Hematopoietic multipotent progenitor cell treated with erythropoietin and hydrocortisone succinate and interleukin-3 and kit ligand, for 6 days (in vitro differentiated cells): ENCODE results near the gene FAM3D.

Experiments used
- DNase-seq: peaks from one replicate; pipeline ENCODE4 v3.0.0-alpha.2; 2015

The FAM3D gene

DNA sequence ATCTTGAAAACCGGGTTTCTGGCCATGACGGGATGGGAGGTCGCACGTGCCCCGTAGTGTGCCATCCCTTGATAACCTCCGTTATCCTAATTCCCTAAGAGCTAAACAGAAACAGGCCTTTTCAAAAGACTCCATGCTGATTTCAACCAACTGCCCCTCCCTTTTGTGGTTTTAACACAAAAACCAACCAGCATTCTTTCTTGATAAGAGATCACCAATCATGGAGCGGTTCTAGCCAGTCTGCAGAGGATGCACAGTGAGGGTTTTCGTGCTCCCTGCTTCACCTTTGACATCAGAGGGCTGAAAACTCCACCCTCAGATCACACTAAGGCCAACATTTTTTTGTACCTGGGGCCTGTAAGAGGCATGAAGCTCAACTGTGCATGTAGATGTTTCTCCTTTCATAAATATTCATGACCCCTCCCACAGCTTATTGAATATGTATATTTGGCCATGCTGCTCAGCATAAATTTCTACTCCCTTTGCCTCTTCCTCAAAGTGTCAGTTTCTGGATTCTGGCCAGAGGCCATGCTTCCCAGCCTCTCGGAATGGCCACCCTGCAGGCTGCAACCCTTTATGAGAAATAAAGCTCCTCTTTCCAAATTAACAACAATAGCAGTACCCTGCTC, 41.3 kb downstream of the FAM3D start:
- DNase-seq: peak; percentile 29

DNA sequence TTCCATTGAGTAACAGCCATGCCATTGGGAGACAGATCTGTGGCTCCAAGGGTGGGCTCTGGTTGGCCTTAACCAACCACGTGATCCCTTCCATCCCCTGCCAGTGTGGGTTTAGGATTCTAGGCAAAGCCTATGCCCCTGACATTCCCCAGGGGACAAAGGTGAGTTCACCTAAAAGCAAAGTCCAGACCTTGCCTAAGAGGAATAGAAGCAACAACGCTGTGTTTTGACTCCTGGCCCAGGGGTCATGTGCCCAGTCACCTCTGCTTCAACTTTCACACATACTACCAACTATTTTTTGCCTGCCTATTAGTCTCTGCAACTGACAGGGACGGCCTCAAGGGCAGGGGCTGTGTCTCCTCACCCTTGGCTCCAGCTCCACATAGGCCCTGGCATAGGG, 42.0 kb downstream of the FAM3D start:
- DNase-seq: no peak

DNA sequence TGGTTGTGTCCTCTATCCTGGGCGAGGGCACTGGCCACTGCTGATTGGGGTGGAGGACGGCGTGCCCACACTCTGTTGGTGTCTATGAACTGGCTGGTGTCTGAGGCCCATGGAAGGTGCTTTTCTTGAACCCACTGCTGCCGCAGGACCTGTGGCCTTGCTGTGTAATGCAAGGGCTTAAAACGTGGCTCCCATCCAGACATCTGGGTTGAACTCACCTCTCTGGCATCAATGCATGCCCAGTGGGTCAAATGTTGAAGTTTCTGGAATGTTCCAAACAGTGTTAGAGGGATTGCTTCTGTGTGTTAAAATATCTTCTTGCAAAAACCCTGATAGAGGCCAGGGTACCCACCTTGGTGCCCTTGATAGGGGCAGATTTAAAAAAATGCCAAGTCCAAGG, 42.6 kb downstream of the FAM3D start:
- DNase-seq: no peak

- DNase-seq: no peak
These were observed 43.1 kb downstream of the FAM3D start for GRCh38 chr3:58623478-58623877.

GRCh38 chr3:58622892-58623291, 43.7 kb downstream of the FAM3D start:
- no peak for DNase-seq

DNA sequence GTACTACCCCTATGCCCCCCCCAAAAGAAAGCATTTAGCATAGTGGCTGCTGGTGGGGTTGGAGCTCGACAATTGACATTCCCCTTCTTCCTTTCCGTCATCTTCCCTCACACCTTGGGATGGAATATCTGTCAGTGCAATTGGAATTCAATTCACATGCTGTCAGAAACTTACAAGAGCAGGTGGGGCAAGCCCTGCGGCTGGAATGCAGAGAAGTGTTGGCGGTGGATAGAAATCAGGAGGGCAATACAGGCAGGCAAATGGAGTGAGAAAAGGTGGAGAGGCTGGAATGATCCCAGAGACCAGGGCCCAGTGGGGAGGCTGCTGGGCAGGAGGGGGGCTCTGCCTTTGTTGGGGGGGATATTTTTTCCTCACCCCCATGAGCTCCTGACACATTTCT, 44.1 kb downstream of the FAM3D start:
- no peak for DNase-seq

- DNase-seq: no peak
These were observed 45.3 kb downstream of the FAM3D start for GRCh38 chr3:58621086-58621830.

DNA sequence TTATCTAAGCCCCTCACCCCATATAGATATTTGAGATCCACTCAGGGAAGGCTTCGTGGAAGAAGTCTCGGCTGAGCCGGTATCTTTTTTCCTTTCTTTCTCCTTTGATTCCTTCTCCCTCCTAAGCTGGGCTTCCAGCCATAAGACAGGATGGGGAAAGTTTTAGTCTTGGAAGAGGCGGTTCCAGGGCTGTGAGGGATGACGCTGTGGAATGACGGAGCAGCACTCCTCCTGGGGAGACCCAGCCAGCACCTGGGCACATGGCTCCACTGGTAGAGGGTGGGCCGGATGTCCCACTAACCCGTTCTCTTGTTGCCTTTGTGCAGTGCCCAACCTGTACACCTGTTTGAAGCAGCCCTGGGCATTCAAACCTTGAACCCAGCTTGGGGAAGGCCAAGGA, 46.2 kb downstream of the FAM3D start:
- no peak for DNase-seq

DNA sequence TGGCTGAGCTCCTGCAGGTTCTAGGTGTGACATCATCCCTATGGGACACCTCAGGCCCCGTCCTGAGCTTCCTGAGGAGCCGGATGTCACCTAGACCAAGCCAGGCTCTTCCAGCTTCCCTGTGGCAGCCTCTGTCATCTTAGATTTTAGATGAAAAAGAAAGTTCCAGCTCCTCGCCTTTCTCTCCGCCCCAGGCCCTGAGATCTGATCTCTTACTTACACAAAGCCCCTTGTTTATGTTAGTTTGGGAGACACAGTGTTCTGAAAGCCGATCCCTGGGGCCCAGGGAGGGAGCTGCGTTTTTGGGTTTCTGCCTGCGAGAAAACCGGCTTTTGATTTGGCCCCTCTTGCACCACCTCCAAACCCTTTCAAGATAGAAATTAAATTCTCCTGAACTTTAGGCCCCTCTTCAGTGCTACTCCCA, 49.2 kb downstream of the FAM3D start:
- DNase-seq: no peak

DNA sequence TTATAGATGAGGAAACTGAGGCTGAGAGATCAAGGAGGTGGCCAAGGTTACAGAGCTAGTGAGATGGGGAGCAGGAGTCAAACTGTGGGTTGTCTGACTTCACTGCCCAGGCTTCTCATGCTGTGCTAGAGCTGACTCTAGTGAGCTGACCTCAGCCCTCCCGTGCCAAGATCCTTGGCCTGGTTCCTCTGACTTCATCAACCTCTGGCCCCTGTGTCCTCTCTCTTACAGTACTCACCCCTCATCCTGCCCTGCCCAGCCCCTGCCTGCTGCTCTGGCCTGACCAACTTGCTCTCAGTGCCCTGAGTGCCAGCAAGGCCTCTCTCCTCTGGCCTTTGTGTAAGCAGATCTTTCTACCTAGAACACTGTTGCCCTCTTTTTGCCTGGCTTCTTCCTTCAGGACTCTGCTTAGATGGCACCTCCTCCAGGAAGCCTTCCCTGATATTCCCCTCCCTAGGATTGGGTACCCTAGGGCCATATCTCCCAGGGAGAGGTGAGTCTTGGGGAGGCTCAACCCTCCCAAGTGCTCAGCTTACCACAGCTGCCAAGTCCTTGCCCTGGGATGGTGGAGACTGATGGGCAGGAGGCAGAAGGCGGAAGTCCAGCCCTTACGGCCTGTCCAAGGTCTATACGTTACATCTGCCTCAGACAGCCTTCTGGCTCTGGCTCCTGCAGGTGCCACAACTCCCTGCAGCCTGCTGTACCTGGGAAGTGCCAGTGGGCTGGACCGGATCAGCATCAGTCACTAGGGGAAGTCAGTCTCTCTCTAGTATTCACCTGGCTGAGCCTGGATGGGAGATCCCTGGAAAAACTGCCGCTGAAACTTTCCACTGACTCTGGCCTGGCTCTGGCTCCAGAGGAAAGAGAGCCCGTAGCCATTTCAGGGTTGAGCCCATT, 53.1 kb downstream of the FAM3D start:
- DNase-seq: no peak

GRCh38 chr3:58612830-58613229, 53.7 kb downstream of the FAM3D start:
- no peak for DNase-seq

DNA sequence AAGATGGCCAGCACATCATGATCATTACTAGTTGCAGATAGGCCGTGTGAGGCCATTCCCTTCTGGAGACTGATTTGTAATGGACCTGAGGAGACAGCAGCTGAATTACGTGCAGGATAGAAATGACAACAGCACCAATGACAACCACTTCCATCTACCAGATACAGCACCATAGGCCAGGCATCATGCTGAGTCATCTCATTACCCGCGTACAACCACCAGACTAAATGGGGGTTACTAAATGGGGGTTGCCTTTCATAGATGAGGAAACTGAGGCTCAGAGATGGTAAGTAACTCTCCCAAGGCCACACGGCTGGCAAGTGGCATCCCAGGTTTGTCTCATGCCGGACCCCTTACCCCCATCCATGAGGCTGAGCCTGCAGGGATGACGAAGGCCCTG, 56.6 kb downstream of the FAM3D start:
- no peak for DNase-seq

DNA sequence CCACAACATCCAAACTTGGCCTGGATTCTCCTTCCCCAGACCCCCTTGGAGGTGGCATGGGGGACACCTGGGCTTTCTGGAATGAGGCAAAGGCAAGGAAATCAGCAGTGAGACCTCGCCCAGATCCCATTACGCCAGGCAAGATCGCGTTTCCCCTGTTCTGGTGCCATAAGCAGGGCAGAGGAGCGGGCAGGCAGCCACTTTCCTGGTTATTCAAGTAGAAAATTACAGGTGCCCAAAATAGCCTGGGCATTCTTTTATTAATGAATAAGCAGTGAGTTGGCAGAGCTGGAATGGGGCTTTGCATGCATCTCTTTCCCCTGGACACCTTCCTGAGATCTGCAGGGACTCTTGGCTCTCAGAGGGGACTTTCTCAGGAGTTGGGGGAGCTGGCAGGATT, 57.9 kb downstream of the FAM3D start:
- no peak for DNase-seq

- no peak for DNase-seq
These were observed 58.8 kb downstream of the FAM3D start for GRCh38 chr3:58607816-58608215.

DNA sequence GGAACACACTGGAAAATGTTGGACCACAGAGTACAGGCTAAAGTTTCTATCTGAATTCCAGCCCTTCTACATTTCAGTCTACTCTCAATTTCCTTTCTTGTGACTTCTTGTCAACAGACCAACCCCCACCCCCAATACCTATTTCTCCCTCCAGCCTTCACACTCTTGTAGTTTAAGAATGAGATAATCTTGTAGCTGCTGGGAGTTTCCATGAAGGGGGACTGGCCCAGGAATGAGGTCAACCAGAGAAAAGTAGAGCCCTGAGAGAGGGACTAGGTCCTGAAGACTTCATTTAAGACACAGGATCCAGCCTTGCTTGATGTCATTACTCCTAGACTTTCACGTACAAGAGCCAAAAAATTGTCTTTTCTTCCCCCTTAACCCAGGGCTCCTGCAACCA, 59.9 kb downstream of the FAM3D start:
- no peak for DNase-seq

GRCh38 chr3:58604031-58604430, 62.5 kb downstream of the FAM3D start:
- no peak for DNase-seq

GRCh38 chr3:58603606-58604005, 63.0 kb downstream of the FAM3D start:
- DNase-seq: no peak

- DNase-seq: no peak
These were observed 68.7 kb downstream of the FAM3D start for GRCh38 chr3:58597770-58598310.

DNA sequence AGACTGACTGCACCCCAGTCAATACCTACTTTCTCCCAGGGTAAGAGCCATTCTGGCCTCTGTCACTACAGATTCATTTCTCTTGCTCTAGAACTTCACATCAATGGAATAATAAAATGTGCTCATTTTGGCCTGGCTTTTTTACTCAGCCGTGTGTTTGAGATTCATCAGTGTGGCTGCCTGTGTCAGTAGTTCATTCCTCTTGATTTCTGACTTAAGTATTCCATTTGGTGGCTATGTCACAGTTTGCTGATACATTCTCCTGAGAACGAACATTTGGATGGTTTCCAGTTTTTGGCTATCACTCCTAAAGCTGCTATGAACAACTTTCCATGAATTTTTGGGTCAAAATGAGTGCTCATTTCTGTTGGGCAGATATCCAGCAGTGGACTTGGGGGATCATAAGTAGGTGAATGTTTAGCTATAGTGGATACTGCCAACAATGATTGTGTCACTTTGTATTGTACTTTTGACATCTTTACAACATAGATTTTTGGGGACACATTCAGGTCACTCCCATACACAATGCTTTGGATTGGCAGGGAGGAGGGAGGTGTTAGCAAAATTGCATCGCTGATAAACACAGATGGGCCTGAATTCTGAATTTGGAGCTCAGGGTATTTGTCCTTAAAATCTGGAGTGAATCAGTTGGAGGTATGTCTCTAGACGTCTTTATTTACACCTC, 69.6 kb downstream of the FAM3D start:
- no peak for DNase-seq

GRCh38 chr3:58594117-58594516, 72.5 kb downstream of the FAM3D start:
- no peak for DNase-seq

- DNase-seq: no peak
These were observed 74.8 kb downstream of the FAM3D start for GRCh38 chr3:58591517-58592510.
